ENCODE results near the gene RRBP1. TPM values are rescaled to one million over a fixed set of nuclear protein-coding genes. Genes with fewer than 3 reads are reported as not detected.
"Not testable (repeated sequence)": the region's sequence is repeated elsewhere in the genome, so short reads cannot be mapped to it uniquely, and the experiment has no call there.

Gene RRBP1
- total RNA-seq, 2 donors from 2014 or later, result 52.0 to 57.7 TPM

- no peak overlapping the region for H3K4me3 ChIP-seq
- peaks cover 0 to 6% of the 10 kb centered on the region in 2 donors for H3K9me3 ChIP-seq
- TF ChIP-seq, protein P1, sequence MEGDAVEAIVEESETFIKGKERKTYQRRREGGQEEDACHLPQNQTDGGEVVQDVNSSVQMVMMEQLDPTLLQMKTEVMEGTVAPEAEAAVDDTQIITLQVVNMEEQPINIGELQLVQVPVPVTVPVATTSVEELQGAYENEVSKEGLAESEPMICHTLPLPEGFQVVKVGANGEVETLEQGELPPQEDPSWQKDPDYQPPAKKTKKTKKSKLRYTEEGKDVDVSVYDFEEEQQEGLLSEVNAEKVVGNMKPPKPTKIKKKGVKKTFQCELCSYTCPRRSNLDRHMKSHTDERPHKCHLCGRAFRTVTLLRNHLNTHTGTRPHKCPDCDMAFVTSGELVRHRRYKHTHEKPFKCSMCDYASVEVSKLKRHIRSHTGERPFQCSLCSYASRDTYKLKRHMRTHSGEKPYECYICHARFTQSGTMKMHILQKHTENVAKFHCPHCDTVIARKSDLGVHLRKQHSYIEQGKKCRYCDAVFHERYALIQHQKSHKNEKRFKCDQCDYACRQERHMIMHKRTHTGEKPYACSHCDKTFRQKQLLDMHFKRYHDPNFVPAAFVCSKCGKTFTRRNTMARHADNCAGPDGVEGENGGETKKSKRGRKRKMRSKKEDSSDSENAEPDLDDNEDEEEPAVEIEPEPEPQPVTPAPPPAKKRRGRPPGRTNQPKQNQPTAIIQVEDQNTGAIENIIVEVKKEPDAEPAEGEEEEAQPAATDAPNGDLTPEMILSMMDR (IDR thresholded peaks at IDR 0.05), result no peak
- no peaks in the 10 kb centered on the region for H3K27me3 ChIP-seq
- H3K4me1 ChIP-seq, result peaks cover 0 to 62% of the 10 kb centered on the region in 2 donors
- peaks cover 25% of the 10 kb centered on the region for H3K36me3 ChIP-seq
- DNase-seq (ENCODE audit: low spot score), result no peak
- peak overlapping the region; percentile 73 to 77 for H3K27ac ChIP-seq
Measured at GRCh38 chr20:17660667-17661066, 21.4 kb downstream of the RRBP1 start.

GRCh38 chr20:17659801-17660200, 22.2 kb downstream of the RRBP1 start:
- peaks cover 0 to 6% of the 10 kb centered on the region in 2 donors for H3K9me3 ChIP-seq
- H3K27me3 ChIP-seq, result no peaks in the 10 kb centered on the region
- TF ChIP-seq, protein P1 (IDR thresholded peaks at IDR 0.05), result no peak
- no peak overlapping the region for H3K4me3 ChIP-seq
- H3K4me1 ChIP-seq, result peaks cover 0 to 53% of the 10 kb centered on the region in 2 donors
- peaks cover 25% of the 10 kb centered on the region for H3K36me3 ChIP-seq
- H3K27ac ChIP-seq, result peak overlapping the region; percentile 73 to 77
- DNase-seq (ENCODE audit: low spot score), result no peak

GRCh38 chr20:17659344-17659743, 22.7 kb downstream of the RRBP1 start:
- Histone ChIP-seq H3K4me1 (peaks cover 0 to 48% of the 10 kb centered on the region in 2 donors), H3K36me3 (peaks cover 25% of the 10 kb centered on the region), H3K27ac (peak overlapping the region; percentile 20 to 73)
- not testable (repeated sequence) for H3K9me3 ChIP-seq; DNase-seq (ENCODE audit: low spot score); H3K4me3 ChIP-seq; H3K27me3 ChIP-seq

- Histone ChIP-seq H3K4me1 (peaks cover 0 to 41% of the 10 kb centered on the region in 2 donors), H3K9me3 (peaks cover 0 to 6% of the 10 kb centered on the region in 2 donors), H3K36me3 (peaks cover 25% of the 10 kb centered on the region), H3K27ac (no peak overlapping the region), H3K4me3 (no peak overlapping the region), H3K27me3 (no peaks in the 10 kb centered on the region)
- TF ChIP-seq, protein P1 (IDR thresholded peaks at IDR 0.05), result no peak
- DNase-seq (ENCODE audit: low spot score), result no peak
Measured at GRCh38 chr20:17658648-17658993, 23.4 kb downstream of the RRBP1 start.

DNA sequence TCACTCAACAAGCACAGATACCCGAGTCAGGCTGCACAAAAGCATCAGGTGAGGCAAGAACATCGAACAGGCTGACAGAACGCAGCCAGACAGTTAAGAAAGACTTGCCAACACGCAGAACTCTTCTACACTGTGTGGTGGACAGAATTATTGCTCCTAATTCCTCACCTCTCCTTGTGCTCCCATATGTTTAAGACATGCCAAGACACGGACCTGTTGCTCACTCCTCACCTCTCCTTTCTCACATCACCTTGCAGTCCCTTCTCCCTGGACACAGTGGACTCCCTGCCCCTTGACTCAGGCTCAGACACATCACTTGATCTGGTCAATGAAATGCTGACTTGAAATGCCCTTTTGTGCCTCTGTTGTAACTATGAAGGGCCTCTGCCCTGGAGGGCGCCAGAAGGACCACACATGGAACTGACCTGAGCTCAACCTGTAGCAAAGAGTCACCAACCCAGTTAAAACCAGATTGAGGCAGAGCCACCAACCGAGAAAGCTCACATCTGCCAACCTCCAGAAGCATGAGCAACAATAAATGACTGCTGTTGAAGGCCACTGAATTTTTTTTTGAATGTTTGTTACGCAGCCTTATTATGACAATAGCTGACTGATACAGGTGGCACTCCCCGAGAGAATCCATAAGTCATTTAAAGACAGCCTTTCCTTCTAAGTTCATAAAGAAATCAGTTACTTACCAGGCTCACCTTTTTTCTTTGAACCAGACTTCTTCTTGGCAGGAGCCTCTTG, 24.0 kb downstream of the RRBP1 start:
- DNase-seq (ENCODE audit: low spot score), result no peak
- no peak overlapping the region for H3K4me3 ChIP-seq
- no peaks in the 10 kb centered on the region for H3K27me3 ChIP-seq
- TF ChIP-seq, protein P1 (IDR thresholded peaks at IDR 0.05), result no peak
- peaks cover 0 to 6% of the 10 kb centered on the region in 2 donors for H3K9me3 ChIP-seq
- peaks cover 25% of the 10 kb centered on the region for H3K36me3 ChIP-seq
- H3K4me1 ChIP-seq, result peaks cover 0 to 36% of the 10 kb centered on the region in 2 donors
- H3K27ac ChIP-seq, result no peak overlapping the region

GRCh38 chr20:17657079-17657825, 24.8 kb downstream of the RRBP1 start:
- Histone ChIP-seq H3K27me3 (no peaks in the 10 kb centered on the region), H3K27ac (no peak overlapping the region), H3K4me1 (peaks cover 0 to 27% of the 10 kb centered on the region in 2 donors), H3K4me3 (no peak overlapping the region), H3K36me3 (peaks cover 25% of the 10 kb centered on the region), H3K9me3 (peaks cover 0 to 6% of the 10 kb centered on the region in 2 donors)
- DNase-seq (ENCODE audit: low spot score), result no peak
- TF ChIP-seq, protein P1 (IDR thresholded peaks at IDR 0.05), result no peak

All from right atrium auricular region (tissue), 2 donors.